Psoas muscle (tissue), 8 donors: ENCODE results near the gene FBXL7. TPM values are rescaled to one million over a fixed set of nuclear protein-coding genes. Genes with fewer than 3 reads are reported as not detected.

Source experiments
- ATAC-seq, 4 donors: fragments of 200-7000 bp; cut with Tn5 transposase; one replicate each; pipeline ENCODE4 v1.9.1; 2020; ENCODE audit warnings: moderate library complexity in 3 of 4, mild to moderate bottlenecking in 2 of 4
- DNase-seq, 2 donors: peaks; one replicate each; pipeline ENCODE4 v3.0.0-alpha.2; 2020
- H3K27ac ChIP-seq: fragments of 200-600 bp; one replicate; pipeline ENCODE4 v1.8.0; 2022
- H3K27me3 ChIP-seq, 3 donors: fragments of 200-600 bp in 1 of 3; one replicate each; pipeline versions ENCODE4 v1.6.1 to v1.8.0; 2013 to 2022; ENCODE audit warnings: low read length in 2 of 3, mild to moderate bottlenecking in 2 of 3, moderate library complexity in 1 of 3; ENCODE audit not compliant: insufficient read depth in 3 of 3
- H3K36me3 ChIP-seq, 2 donors: fragments of 200-600 bp in 1 of 2; one replicate each; pipeline versions ENCODE4 v1.6.1 to v1.8.0; 2013 to 2022; ENCODE audit warnings: low read depth in 1 of 2, mild to moderate bottlenecking in 1 of 2, moderate library complexity in 1 of 2; ENCODE audit not compliant: insufficient read depth in 1 of 2
- H3K4me1 ChIP-seq: fragments of 200-600 bp; one replicate; pipeline ENCODE4 v1.8.0; 2022
- H3K4me3 ChIP-seq: fragments of 200-600 bp; one replicate; pipeline ENCODE4 v1.8.0; 2022; ENCODE audit warnings: mild to moderate bottlenecking
- H3K9me3 ChIP-seq: fragments of 200-600 bp; one replicate; pipeline ENCODE4 v1.8.0; 2022
- WGBS, 3 donors: extraction: QIAGEN DNeasy Blood & Tissue Kit; methylation state at CpG; one replicate each; pipeline versions ENCODE4 v1.1.6 to v1.1.7; 2013; 5-methylcytosine and 5-hydroxymethylcytosine counted together
- intact Hi-C, 2 donors: fragments of 100-400 bp; cut with DNase I; formaldehyde crosslinking; loops; one replicate each; pipeline versions ENCODE4 v1.11.0 to v1.14.2; 2022
- polyA plus RNA-seq, 3 donors: library from polyadenylated mRNA; stranded (reverse); fragments of 200-250 nt; gene quantifications; one replicate each; pipeline ENCODE4 v1.2.3, GENCODE V29; 2013
- total RNA-seq, 4 donors: library from RNA; stranded (reverse); fragmentation: NEBNext Ultra II Directional in 2 of 4; extraction: Animal tissue kit (Norgen Biotek cat#: 25700) in 2 of 4; gene quantifications; one replicate each; pipeline versions ENCODE4 v1.2.1 to v1.2.4, GENCODE V29; 2021 to 2023
- TF ChIP-seq, protein P1 (sequence below): fragments of 200-600 bp; IDR thresholded peaks from one replicate; pipeline ENCODE4 v1.8.0; 2022; ENCODE audit warnings: antibody characterized with exemption
- donor health status: healthy with polysubstance abuse.
- donor health status: DM: no; HTN: no; CAD: no; lungs with moderate emphysema.
- donor health status: Bipolar disorder and iron deficiency.
- donor health status: healthy.
- donor health status: DM: yes; HTN: yes; CAD: no.
- donor health status: DM: no; HTN: no; CAD: no.
- donor health status: DM: no; HTN: no; CAD: no.
- donor health status: DM: yes; HTN: yes; CAD: no.

FBXL7 gene
- total and polyA plus RNA-seq, 7 donors = 1.6 to 7.5 (median 2.6) TPM

- Histone ChIP-seq H3K36me3 (no peaks in the 10 kb centered on the region), H3K9me3 (no peaks in the 10 kb centered on the region), H3K27ac (no peak overlapping the region), H3K4me3 (no peak overlapping the region), H3K4me1 (no peaks in the 10 kb centered on the region), H3K27me3 (no peaks in the 10 kb centered on the region)
- TF ChIP-seq, protein P1, sequence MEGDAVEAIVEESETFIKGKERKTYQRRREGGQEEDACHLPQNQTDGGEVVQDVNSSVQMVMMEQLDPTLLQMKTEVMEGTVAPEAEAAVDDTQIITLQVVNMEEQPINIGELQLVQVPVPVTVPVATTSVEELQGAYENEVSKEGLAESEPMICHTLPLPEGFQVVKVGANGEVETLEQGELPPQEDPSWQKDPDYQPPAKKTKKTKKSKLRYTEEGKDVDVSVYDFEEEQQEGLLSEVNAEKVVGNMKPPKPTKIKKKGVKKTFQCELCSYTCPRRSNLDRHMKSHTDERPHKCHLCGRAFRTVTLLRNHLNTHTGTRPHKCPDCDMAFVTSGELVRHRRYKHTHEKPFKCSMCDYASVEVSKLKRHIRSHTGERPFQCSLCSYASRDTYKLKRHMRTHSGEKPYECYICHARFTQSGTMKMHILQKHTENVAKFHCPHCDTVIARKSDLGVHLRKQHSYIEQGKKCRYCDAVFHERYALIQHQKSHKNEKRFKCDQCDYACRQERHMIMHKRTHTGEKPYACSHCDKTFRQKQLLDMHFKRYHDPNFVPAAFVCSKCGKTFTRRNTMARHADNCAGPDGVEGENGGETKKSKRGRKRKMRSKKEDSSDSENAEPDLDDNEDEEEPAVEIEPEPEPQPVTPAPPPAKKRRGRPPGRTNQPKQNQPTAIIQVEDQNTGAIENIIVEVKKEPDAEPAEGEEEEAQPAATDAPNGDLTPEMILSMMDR = no peak
- DNase-seq (no peak), ATAC-seq (no peak)
- 27 to 38% (median 35%) methylated on average over 5 of the region's 5 CpGs for WGBS, 3 donors
- intact Hi-C loops = no loop called here
Observed at GRCh38 chr5:15737871-15738664, 238.1 kb downstream of the FBXL7 start.

- H3K4me1 ChIP-seq = no peaks in the 10 kb centered on the region
- no peak overlapping the region for H3K4me3 ChIP-seq
- intact Hi-C loops = no loop called here
- no peak overlapping the region for H3K27ac ChIP-seq
- DNase-seq (no peak), ATAC-seq (no peak)
- H3K36me3 ChIP-seq = no peaks in the 10 kb centered on the region
- TF ChIP-seq, protein P1 = no peak
- H3K27me3 ChIP-seq = no peaks in the 10 kb centered on the region
- H3K9me3 ChIP-seq = no peaks in the 10 kb centered on the region
Observed at GRCh38 chr5:15740383-15740782, 240.4 kb downstream of the FBXL7 start.

DNA sequence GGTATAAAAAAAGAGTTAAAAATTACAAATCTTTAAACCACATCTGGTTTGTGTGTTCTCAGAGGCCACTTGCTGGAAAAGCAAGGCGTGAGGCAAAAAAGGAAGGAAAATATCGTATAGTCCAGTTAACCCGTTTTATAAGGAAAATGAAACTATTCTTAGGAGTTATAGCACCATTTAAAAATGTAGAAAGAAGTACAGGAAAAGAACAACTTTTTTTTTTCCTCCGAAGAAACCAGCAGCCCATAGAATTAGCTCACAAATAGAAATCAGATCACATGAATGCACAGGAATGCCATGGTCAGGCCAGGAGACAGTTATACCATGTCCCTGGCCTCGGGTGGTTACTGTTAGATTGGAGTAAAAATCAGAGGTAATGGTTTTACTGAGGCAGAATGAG, 241.6 kb downstream of the FBXL7 start:
- intact Hi-C loops = no loop called here
- DNase-seq = no peak
- TF ChIP-seq, protein P1 = no peak
- Histone ChIP-seq H3K27me3 (no peaks in the 10 kb centered on the region), H3K4me3 (no peak overlapping the region), H3K9me3 (no peaks in the 10 kb centered on the region), H3K36me3 (no peaks in the 10 kb centered on the region), H3K27ac (no peak overlapping the region), H3K4me1 (no peaks in the 10 kb centered on the region)
- ATAC-seq = no peak
- 70 to 72% (median 70%) methylated on average over 5 of the region's 5 CpGs for WGBS, 3 donors

- no peak for DNase-seq
- ATAC-seq = no peak
- TF ChIP-seq, protein P1 = no peak
- no peaks in the 10 kb centered on the region for H3K4me1 ChIP-seq
- H3K4me3 ChIP-seq = no peak overlapping the region
- H3K27ac ChIP-seq = no peak overlapping the region
- WGBS, 3 donors = 69 to 80% (median 79%) methylated on average over 2 of the region's 2 CpGs
- no peaks in the 10 kb centered on the region for H3K36me3 ChIP-seq
- peaks cover 0 to 2% (median 0%) of the 10 kb centered on the region in 3 donors for H3K27me3 ChIP-seq
- intact Hi-C loops = no loop called here
- no peaks in the 10 kb centered on the region for H3K9me3 ChIP-seq
Observed at GRCh38 chr5:15746833-15747232, 246.9 kb downstream of the FBXL7 start.

DNA sequence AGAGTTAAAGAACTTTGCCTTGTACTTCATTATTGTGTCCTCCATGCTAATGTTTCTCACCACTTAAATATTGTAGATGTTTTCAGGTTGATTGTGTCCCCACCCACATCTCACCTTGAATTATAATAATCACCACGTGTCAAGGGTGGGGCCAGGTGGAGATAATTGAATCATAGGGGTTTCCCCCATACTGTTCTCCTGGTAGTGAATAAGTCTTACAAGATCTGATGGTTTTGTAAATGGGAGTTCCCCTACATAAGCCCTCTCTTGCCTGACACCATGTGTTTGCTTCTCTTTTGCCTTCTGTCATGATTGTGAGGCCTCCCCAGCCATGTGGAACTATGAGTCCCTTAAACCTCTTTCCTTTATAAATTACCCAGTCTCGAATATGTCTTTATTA, 248.3 kb downstream of the FBXL7 start:
- TF ChIP-seq, protein P1 = no peak
- Histone ChIP-seq H3K27me3 (peaks cover 0 to 2% (median 0%) of the 10 kb centered on the region in 3 donors), H3K27ac (no peak overlapping the region), H3K36me3 (no peaks in the 10 kb centered on the region), H3K9me3 (no peaks in the 10 kb centered on the region), H3K4me1 (no peaks in the 10 kb centered on the region), H3K4me3 (no peak overlapping the region)
- ATAC-seq (no peak), DNase-seq (no peak)
- WGBS, 3 donors = 86 to 98% (median 91%) methylated on average over 2 of the region's 2 CpGs
- intact Hi-C loops = no loop called here
